CD4-positive, alpha-beta T cell (primary cell): Measurements from ENCODE around the gene ITK. TPM values are rescaled to one million over a fixed set of nuclear protein-coding genes. Genes with fewer than 3 reads are reported as not detected.

Source experiments
- ATAC-seq: fragments of 200-7000 bp; cut with Tn5 transposase; one replicate; pipeline ENCODE4 v1.10.0; 2022; ENCODE audit warnings: mild to moderate bottlenecking; ENCODE audit not compliant: poor library complexity
- CTCF ChIA-PET: fragments of 350-600 bp; sonication (Branson Sonifier 250); formaldehyde crosslinking; loops from one replicate; lab custom pipeline; 2021; ENCODE audit warnings: antibody characterized with exemption, inconsistent platforms; lab: Charles Lee
- POLR2A ChIA-PET: fragments of 350-600 bp; sonication (Branson Sonifier 250); formaldehyde crosslinking; loops from one replicate; lab custom pipeline; 2021; ENCODE audit warnings: antibody characterized with exemption, inconsistent platforms; lab: Charles Lee
- DNase-seq, 14 experiments: peaks; one replicate each; pipeline ENCODE4 v3.0.0-alpha.2; 2013 to 2020; ENCODE audit warnings: mixed read lengths in 2 of 14
- H3K27ac ChIP-seq, 2 donors: one replicate each; pipeline versions ENCODE4 v1.5.1 to v1.7.0; 2013; ENCODE audit warnings: low read length in 2 of 2, low read depth in 1 of 2, mild to moderate bottlenecking in 1 of 2
- H3K27me3 ChIP-seq, 2 experiments: 1 replicate in 1 of 2; 2 replicates in 1 of 2; pipeline versions ENCODE4 v1.6.1 to v1.7.0; 2013; ENCODE audit warnings: low read length in 2 of 2, control low read depth in 1 of 2, mild to moderate bottlenecking in 1 of 2, moderate library complexity in 1 of 2; ENCODE audit not compliant: insufficient read depth in 2 of 2, control insufficient read depth in 1 of 2
- H3K36me3 ChIP-seq: one replicate; pipeline ENCODE4 v1.6.1; 2013; ENCODE audit warnings: low read length, control low read depth; ENCODE audit not compliant: insufficient read depth
- H3K4me1 ChIP-seq: one replicate; pipeline ENCODE4 v1.6.1; 2013; ENCODE audit warnings: low read length, control low read depth; ENCODE audit not compliant: insufficient read depth
- H3K4me3 ChIP-seq: one replicate; pipeline ENCODE4 v1.5.1; 2013; ENCODE audit warnings: mild to moderate bottlenecking, low read length, moderate library complexity
- H3K9me3 ChIP-seq, 2 experiments: 1 replicate in 1 of 2; 2 replicates in 1 of 2; pipeline versions ENCODE4 v1.6.1 to v1.7.0; 2013; ENCODE audit warnings: low read length in 2 of 2, mild to moderate bottlenecking in 2 of 2, control low read depth in 1 of 2, moderate library complexity in 1 of 2; ENCODE audit not compliant: control insufficient read depth in 1 of 2, insufficient read depth in 1 of 2
- H3K27ac Mint-ChIP-seq: one replicate; pipeline ENCODE4 v1.8.0; 2020; ENCODE audit warnings: mixed read lengths
- H3K27me3 Mint-ChIP-seq: one replicate; pipeline ENCODE4 v1.8.0; 2021; ENCODE audit warnings: mixed read lengths
- H3K36me3 Mint-ChIP-seq: one replicate; pipeline ENCODE4 v1.8.0; 2021; ENCODE audit warnings: low read depth, mixed read lengths
- H3K4me1 Mint-ChIP-seq: one replicate; pipeline ENCODE4 v1.8.0; 2021; ENCODE audit warnings: low read depth, mixed read lengths
- H3K4me3 Mint-ChIP-seq: one replicate; pipeline ENCODE4 v1.8.0; 2020; ENCODE audit warnings: mild to moderate bottlenecking, mixed read lengths
- H3K9me3 Mint-ChIP-seq: one replicate; pipeline ENCODE4 v1.8.0; 2020; ENCODE audit warnings: mixed read lengths
- CTCF ChIP-seq: fragments of 200-600 bp; IDR thresholded peaks from one replicate; pipeline ENCODE4 v1.8.0; 2022; ENCODE audit warnings: antibody characterized with exemption, mild to moderate bottlenecking
- intact Hi-C, 2 experiments: fragments of 100-400 bp; cut with DNase I in 1 of 2; cut with micrococcal nuclease in 1 of 2; formaldehyde crosslinking; loops; one replicate each; pipeline versions ENCODE4 v1.15.1 to v1.9.0; 2023 to 2025; cut with DNase I, micrococcal nuclease
- total RNA-seq, 174 experiments: library from RNA in 2 of 174; stranded (reverse) in 2 of 174; gene quantifications; one replicate each; pipeline ENCODE4 v1.2.3 and lab custom pipeline; 2021 to 2026

The ITK gene
- total RNA-seq, 2 experiments from 2014 or later: 289 to 292 TPM

DNA sequence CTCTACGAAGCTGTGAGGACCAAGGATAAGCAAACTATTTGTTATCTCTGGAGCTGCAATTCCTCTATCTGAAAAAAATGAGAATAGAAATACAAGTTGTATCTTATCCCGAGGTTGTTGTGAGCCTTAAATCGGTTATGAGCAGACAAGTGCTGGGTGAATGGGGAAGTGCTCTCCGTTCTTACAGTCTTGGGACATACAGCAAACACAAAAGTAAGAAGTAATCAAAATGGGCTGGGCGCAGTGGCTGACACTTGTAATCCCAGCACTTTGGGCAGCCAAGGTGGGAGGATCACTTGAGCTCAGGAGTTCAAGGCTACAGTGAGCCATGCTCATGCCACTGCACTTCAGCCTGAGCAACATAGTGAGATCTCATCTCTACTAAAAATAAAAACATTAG lies 31.7 kb downstream of the ITK start:
- Histone ChIP-seq H3K4me3 (no peak overlapping the region), H3K36me3 (peaks cover 95% of the 10 kb centered on the region), H3K27ac (peak overlapping the region; percentile 21 to 24), H3K9me3 (no peaks in the 10 kb centered on the region), H3K4me1 (peaks cover 92% of the 10 kb centered on the region), H3K27me3 (no peaks in the 10 kb centered on the region)
- H3K36me3 Mint-ChIP-seq: peaks cover 99% of the 10 kb centered on the region
- H3K9me3 Mint-ChIP-seq: no peaks in the 10 kb centered on the region
- H3K4me1 Mint-ChIP-seq: peaks cover 96% of the 10 kb centered on the region
- no peak for TF ChIP-seq CTCF
- H3K27me3 Mint-ChIP-seq: no peaks in the 10 kb centered on the region
- H3K27ac Mint-ChIP-seq: peak overlapping the region; percentile 80
- CTCF ChIA-PET: interaction anchor here (1.0 to 1.1 kb wide), 2 partner anchors 27 to 63 kb away, joined by 3 read pairs; no protein-coding TSS in a partner anchor
- H3K4me3 Mint-ChIP-seq: peak overlapping the region; percentile 9
- POLR2A ChIA-PET: interaction anchor here (1.0 to 1.3 kb wide), 5 partner anchors 9 to 89 kb away, joined by 3 to 7 read pairs (median 3); no protein-coding TSS in a partner anchor
- intact Hi-C loops: loop anchor here in 1 of 2 experiments (2.0 kb wide), 1 partner anchor 64 kb away; no protein-coding TSS in a partner anchor
- ATAC-seq: no peak
- no peak for DNase-seq

GRCh38 chr5:157213527-157214243 lies 33.0 kb downstream of the ITK start:
- intact Hi-C loops: loop anchor here in 1 of 2 experiments (2.0 kb wide), 1 partner anchor 65 kb away; no protein-coding TSS in a partner anchor
- H3K4me1 Mint-ChIP-seq: peaks cover 96% of the 10 kb centered on the region
- no peaks in the 10 kb centered on the region for H3K9me3 Mint-ChIP-seq
- CTCF ChIA-PET: interaction anchor here (1.7 kb wide), 1 partner anchor 9 kb away, joined by 5 read pairs; no protein-coding TSS in a partner anchor
- Histone ChIP-seq H3K9me3 (no peaks in the 10 kb centered on the region), H3K27ac (peak overlapping the region; percentile 75 to 81), H3K27me3 (no peaks in the 10 kb centered on the region), H3K4me1 (peaks cover 95% of the 10 kb centered on the region), H3K36me3 (peaks cover 95% of the 10 kb centered on the region), H3K4me3 (no peak overlapping the region)
- POLR2A ChIA-PET: interaction anchor here (0.7 to 9.5 kb wide), 5 partner anchors 7 to 31 kb away, joined by 3 to 121 read pairs (median 4); no protein-coding TSS in a partner anchor
- H3K4me3 Mint-ChIP-seq: peak overlapping the region; percentile 26
- no peak for TF ChIP-seq CTCF
- peaks cover 99% of the 10 kb centered on the region for H3K36me3 Mint-ChIP-seq
- H3K27ac Mint-ChIP-seq: peak overlapping the region; percentile 80
- peak in 2 of 14 experiments; percentile 43 to 57 for DNase-seq
- no peaks in the 10 kb centered on the region for H3K27me3 Mint-ChIP-seq
- no peak for ATAC-seq

DNA sequence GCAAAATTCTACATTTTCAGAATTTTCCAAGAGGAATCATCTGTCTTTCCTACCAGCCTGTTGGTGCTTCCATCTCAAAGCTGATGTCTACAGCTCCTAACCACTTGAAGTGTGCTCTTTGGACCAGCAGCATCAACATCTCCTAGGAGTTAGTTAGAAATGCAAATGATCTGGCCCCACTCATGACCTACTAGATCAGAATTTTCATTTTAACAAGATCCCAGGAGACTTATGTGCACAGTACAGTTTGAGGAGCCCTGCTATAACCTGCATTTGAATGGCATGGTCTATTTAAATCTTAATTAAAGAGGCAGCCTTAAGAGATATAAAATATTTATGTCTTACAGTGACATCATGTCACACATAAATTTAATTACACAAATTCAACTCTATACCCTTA lies 33.8 kb downstream of the ITK start:
- Mint-ChIP-seq H3K4me1 (peaks cover 97% of the 10 kb centered on the region), H3K27me3 (no peaks in the 10 kb centered on the region), H3K9me3 (no peaks in the 10 kb centered on the region), H3K27ac (peak overlapping the region; percentile 80), H3K4me3 (no peak overlapping the region), H3K36me3 (peaks cover 100% of the 10 kb centered on the region)
- H3K27me3 ChIP-seq: no peaks in the 10 kb centered on the region
- intact Hi-C loops: no loop called here
- H3K4me1 ChIP-seq: peaks cover 95% of the 10 kb centered on the region
- peak overlapping the region; percentile 75 to 81 for H3K27ac ChIP-seq
- POLR2A ChIA-PET: interaction anchor here (0.8 to 9.5 kb wide), 8 partner anchors 8 to 89 kb away, joined by 3 to 121 read pairs (median 4); partner anchors contain the start of gene ITK
- no peak overlapping the region for H3K4me3 ChIP-seq
- ATAC-seq (no peak), DNase-seq (no peak)
- no peaks in the 10 kb centered on the region for H3K9me3 ChIP-seq
- CTCF ChIA-PET: interaction anchor here (1.3 to 1.7 kb wide), 2 partner anchors 10 to 11 kb away, joined by 4 to 5 read pairs; no protein-coding TSS in a partner anchor
- TF ChIP-seq CTCF: no peak
- H3K36me3 ChIP-seq: peaks cover 94% of the 10 kb centered on the region
